ENCODE data around the gene SNRPB.
"Not testable (repeated sequence)": the region's sequence is repeated elsewhere in the genome, so short reads cannot be mapped to it uniquely, and the experiment has no call there.

Gene SNRPB

GRCh38 chr20:2470423-2471193 is at the start of gene SNRPB:
TSS of gene SNRPB (minus strand) at chr20:2470789. CDS start at chr20:2470690, 99 bp downstream.
- DNase-seq = peak; percentile 96 to 100 (median 98)
- intact Hi-C loops (cut with DNase I) = loop anchor here (2.0 to 5.0 kb wide), 3 partner anchors 38 to 182 kb away; partner anchors contain the start of genes NOP56 and ZNF343

DNA sequence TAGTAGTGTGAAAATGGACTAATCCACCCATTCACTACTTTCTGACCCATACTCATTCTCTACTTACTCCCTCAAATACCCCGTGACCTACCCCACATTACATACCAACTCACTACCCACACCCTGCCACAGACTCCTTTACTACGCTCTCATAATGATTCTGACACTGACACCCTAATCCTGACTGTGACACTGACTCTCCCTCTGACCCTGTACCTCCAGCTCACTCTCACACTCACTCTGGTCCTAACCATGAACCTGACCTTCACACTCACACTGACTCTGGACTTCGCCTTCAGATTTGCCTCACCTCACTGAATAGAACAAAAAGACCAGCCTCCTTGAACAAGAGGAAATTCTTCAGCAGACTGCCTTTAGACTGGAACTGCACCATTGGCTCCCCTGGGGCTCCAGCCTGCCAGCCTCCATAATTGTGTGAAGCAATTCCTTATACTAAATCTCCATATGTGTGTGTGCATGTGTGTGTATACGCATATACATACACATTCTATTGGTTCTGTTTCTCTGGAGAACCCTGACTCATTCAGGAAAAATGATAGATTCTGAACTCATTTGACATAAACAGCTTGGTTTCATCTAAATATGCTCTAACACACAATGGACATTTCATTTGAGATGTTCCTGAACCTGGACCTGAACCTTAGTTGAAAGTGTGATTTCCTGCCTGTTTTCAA is 48.7 kb upstream of the SNRPB start:
- peak in 1 of 10 donors; percentile 22 for DNase-seq
- intact Hi-C loops (cut with DNase I) = no loop called here

GRCh38 chr20:2518558-2518957 is 48.0 kb upstream of the SNRPB start:
- intact Hi-C loops (cut with DNase I) = no loop called here

GRCh38 chr20:2518096-2518495 is 47.5 kb upstream of the SNRPB start:
- peak in 1 of 10 donors; percentile 52 for DNase-seq
- intact Hi-C loops (cut with DNase I) = no loop called here

More at GRCh38 chr20:2518558-2518957, 48.0 kb upstream of the SNRPB start:
- DNase-seq = peak in 1 of 10 donors; percentile 14

GRCh38 chr20:2516399-2516798 is 45.8 kb upstream of the SNRPB start:
- intact Hi-C loops (cut with DNase I) = no loop called here
- DNase-seq = no peak

GRCh38 chr20:2515203-2515602 is 44.6 kb upstream of the SNRPB start:
- no peak for DNase-seq
- intact Hi-C loops (cut with DNase I) = no loop called here

GRCh38 chr20:2509794-2510193 is 39.2 kb upstream of the SNRPB start:
- intact Hi-C loops (cut with DNase I) = loop anchor here (2.0 kb wide), 1 partner anchor 39 kb away; the partner anchor contains the start of gene SNRPB
- no peak for DNase-seq

GRCh38 chr20:2509468-2509781 is 38.8 kb upstream of the SNRPB start:
- no peak for DNase-seq
- intact Hi-C loops (cut with DNase I) = loop anchor here (2.0 kb wide), 1 partner anchor 39 kb away; the partner anchor contains the start of gene SNRPB

GRCh38 chr20:2508631-2509467 is 38.3 kb upstream of the SNRPB start, which contains the start of gene ZNF343:
TSS of gene ZNF343 (minus strand) at chr20:2508915. CDS start at chr20:2493895, 15,020 bp downstream.
- DNase-seq = peak; percentile 73 to 97 (median 80)
- intact Hi-C loops (cut with DNase I) = loop anchor here (2.0 kb wide), 1 partner anchor 38 kb away; the partner anchor contains the start of gene SNRPB

DNA sequence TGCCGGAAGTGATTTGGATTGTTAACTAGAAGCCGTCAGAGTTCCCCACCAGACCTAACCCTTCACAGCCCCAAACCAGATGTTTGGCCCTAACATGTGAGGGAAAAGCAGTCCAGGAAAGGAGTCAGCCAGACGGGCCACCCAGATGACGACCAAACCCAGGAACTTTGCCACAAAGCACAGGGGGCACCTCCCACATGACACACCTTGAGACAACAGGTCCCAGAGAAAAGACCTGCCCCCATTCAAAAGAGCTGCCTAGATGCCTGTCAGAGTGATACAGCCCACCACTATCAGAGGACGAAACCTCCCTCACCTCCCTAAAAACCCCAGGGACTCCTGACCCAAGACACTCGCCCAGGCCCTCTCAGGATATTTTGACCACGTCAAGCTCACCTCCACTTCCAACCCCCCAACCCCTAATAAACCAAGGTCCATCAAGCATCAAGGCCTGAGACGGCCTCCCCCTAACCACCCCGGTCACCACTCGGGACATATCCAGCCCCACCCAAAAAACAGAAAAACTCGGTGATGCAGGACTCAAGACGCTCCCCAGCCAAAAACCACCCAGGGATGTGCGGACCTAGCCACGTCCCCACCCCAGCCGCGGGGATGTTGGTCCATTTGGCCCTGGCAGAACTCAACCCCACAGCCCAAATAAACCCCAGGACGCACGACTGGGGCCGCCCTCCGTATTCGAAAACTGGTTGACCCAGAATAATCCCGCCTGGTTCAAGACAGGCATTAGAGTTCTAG is 37.5 kb upstream of the SNRPB start:
- peak in 1 of 10 donors; percentile 77 for DNase-seq

GRCh38 chr20:2507464-2507863 is 36.9 kb upstream of the SNRPB start:
- DNase-seq = peak in 1 of 10 donors; percentile 43

More for the DNA sequence above, 37.5 kb upstream of the SNRPB start:
- intact Hi-C loops (cut with DNase I) = loop anchor here (2.0 kb wide), 1 partner anchor 37 kb away; the partner anchor contains the start of gene SNRPB

DNA sequence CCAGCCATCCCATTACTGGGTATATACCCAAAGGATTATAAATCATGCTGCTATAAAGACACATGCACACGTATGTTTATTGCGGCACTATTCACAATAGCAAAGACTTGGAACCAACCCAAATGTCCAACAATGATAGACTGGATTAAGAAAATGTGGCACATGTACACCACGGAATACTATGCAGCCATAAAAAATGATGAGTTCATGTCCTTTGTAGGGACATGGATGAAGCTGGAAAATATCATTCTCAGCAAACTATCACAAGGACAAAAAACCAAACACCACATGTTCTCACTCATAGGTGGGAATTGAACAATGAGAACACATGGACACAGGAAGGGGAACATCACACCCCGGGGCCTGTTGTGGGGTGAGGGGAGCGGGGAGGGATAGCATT is 35.8 kb upstream of the SNRPB start:
- intact Hi-C loops (cut with DNase I); DNase-seq: not testable (repeated sequence)

More at GRCh38 chr20:2507464-2507863, 36.9 kb upstream of the SNRPB start:
- intact Hi-C loops (cut with DNase I) = no loop called here

DNA sequence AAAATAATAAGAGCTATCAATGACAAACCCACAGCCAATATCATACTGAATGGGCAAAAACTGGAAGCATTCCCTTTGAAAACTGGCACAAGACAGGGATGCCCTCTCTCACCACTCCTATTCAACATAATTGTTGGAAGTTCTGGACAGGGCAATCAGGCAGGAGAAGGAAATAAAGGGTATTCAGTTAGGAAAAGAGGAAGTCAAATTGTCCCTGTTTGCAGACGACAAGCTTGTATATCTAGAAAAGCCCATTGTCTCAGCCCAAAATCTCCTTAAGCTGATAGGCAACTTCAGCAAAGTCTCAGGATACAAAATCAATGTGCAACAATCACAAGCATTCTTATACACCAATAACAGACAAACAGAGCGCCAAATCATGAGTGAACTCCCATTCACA is 34.2 kb upstream of the SNRPB start:
- intact Hi-C loops (cut with DNase I) = not testable (repeated sequence)

GRCh38 chr20:2502808-2503384 is 32.3 kb upstream of the SNRPB start:
- DNase-seq; intact Hi-C loops (cut with DNase I): not testable (repeated sequence)

More for the DNA sequence above, 34.2 kb upstream of the SNRPB start:
- DNase-seq = not testable (repeated sequence)

GRCh38 chr20:2485661-2486060 is 15.1 kb upstream of the SNRPB start:
- intact Hi-C loops (cut with DNase I) = no loop called here

DNA sequence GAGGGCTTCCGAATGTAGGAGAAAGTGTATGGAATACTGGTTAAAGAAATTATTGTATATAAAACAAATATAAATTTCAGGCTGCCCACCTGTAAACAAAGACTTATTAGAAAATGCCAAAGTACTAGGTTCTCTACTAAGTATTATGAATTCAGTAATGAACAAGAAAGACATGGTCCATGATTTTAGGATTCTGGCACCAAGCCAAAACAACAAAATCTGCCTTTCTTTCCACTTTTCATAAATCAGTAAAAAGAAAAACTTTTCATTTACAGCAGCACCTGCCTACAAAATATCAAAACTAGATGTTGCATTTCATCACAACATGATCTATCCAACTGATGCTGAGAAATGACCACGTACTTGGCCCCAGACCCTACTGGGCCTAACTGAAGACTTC is 14.5 kb upstream of the SNRPB start:
- no peak for DNase-seq
- intact Hi-C loops (cut with DNase I) = no loop called here

More at GRCh38 chr20:2485661-2486060, 15.1 kb upstream of the SNRPB start:
- DNase-seq = peak in 1 of 10 donors; percentile 81

DNA sequence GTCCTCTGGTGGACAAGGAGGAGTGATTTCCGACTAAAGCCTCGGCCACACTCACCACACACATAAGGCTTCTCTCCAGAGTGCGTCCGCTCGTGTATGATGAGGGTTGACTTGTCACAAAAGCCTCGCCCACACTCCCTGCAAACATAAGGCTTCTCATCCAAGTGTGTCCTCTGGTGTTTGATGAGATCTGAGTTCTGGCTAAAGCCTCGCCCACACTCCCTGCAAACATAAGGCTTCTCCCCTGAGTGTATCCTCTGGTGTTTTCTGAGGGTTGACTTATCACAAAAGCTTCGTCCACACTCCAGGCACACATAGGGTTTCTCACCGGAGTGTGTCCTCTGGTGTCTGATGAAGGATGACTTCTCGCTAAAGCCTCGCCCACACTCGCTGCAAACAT is 12.9 kb upstream of the SNRPB start:
- intact Hi-C loops (cut with DNase I) = no loop called here
- peak in 8 of 10 donors; percentile 25 to 90 (median 50) for DNase-seq

DNA sequence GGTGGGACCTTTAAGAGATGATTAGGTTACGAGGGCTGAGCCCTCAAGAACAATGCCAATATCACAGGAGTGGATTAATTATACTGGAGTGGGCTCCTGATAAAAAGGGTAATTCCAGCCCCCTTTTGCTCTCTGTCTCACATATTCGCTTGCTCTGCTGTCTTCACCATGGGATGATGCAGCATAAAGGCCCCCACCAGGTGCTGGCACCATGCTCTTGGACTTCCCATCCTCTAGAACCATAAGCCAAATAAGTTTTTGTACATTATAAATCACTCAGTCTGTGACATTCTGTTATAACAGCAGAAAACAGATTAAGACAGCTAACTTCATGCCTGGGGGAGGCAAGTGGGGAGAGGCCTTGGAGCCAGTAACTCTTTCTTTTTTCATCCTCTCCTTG is 9.8 kb upstream of the SNRPB start:
- no peak for DNase-seq
- intact Hi-C loops (cut with DNase I) = no loop called here
